ELR (cell line): Measurements from ENCODE around the gene KANSL1.
"Not testable (repeated sequence)": the region's sequence is repeated elsewhere in the genome, so short reads cannot be mapped to it uniquely, and the experiment has no call there.

Experiments used
- DNase-seq: peaks from one replicate; pipeline ENCODE4 v3.0.0-alpha.2; 2015; ENCODE audit warnings: low read depth

Gene KANSL1, protein sequence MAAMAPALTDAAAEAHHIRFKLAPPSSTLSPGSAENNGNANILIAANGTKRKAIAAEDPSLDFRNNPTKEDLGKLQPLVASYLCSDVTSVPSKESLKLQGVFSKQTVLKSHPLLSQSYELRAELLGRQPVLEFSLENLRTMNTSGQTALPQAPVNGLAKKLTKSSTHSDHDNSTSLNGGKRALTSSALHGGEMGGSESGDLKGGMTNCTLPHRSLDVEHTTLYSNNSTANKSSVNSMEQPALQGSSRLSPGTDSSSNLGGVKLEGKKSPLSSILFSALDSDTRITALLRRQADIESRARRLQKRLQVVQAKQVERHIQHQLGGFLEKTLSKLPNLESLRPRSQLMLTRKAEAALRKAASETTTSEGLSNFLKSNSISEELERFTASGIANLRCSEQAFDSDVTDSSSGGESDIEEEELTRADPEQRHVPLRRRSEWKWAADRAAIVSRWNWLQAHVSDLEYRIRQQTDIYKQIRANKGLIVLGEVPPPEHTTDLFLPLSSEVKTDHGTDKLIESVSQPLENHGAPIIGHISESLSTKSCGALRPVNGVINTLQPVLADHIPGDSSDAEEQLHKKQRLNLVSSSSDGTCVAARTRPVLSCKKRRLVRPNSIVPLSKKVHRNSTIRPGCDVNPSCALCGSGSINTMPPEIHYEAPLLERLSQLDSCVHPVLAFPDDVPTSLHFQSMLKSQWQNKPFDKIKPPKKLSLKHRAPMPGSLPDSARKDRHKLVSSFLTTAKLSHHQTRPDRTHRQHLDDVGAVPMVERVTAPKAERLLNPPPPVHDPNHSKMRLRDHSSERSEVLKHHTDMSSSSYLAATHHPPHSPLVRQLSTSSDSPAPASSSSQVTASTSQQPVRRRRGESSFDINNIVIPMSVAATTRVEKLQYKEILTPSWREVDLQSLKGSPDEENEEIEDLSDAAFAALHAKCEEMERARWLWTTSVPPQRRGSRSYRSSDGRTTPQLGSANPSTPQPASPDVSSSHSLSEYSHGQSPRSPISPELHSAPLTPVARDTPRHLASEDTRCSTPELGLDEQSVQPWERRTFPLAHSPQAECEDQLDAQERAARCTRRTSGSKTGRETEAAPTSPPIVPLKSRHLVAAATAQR (N-terminal part only)

DNA sequence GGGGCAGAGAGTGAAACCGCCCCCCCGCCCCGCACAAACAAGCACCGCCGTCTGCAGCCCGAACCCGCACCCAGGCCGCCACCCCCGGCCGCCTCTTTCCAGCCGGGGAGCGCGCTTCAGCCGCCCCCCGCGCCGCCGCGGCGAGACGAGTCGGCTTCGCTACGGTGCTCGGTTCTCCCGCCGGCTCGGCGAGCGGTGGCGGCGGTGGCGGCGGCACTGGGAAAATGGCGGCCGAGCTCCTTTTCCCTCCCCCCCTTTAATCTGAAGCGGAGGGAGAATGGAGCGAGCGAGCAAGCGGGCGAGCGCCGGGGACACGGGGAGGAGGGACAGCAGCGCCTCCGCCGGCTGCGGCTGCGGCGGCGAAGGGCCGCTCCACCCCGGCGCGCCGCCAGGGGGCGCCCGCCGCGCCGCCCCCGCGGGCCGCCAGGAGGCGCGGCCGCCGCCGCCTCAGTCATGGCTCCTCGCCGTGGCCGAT lies at the start of gene KANSL1:
TSS of gene KANSL1 (minus strand) at position 279 of the 475 bp plus-strand sequence. CDS start 21,286 bp downstream, outside the sequence.
- peak; percentile 99 for DNase-seq

- not testable (repeated sequence) for DNase-seq
These were observed 38.1 kb upstream of the KANSL1 start for GRCh38 chr17:46231359-46231758.

DNA sequence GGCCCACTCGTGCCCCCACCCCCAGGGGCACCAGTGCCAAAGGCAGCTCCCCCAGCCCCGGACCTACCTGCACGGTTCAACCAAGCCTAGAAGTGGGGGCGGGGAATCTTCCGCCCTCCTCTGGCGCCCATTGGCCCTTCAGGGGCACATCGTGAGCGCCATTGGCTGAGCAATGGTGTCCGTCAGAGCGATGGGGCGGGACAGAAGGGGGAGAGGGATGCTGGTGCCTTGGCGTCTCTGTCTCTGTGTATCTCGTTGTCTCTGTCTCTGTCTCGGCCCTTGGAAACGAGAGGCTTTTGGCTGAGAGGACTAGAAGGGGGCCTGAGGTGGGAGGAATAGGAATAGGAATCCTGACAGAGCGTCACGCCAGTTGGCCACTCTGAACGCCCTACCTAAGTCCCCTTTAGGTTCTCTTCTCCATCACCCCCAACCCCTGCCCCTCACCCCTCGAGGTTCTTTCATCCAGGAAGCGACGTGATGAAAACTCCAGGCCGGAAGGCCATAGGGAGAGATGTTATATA lies 32.1 kb upstream of the KANSL1 start:
- DNase-seq = peak; percentile 99

DNA sequence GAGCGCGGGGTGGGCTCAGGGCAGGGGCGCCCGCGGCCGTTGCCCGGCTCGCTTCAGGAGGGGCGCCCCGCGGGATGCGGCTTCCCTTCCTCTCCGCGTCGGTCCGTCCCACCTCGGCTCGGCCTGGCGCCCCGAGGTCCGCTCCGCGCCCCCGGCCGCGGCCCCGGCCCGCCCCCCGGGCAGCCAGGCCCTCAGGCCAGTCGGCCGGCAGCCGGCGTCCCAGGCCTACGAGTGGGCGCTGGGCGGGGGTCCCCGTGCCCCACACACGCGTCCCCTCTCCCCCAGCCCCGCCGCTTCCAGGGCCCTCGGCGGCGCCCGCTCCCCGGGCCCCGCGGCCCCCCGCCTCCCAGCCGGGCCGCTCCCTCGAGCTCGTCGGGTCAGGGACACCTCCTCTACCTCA lies 31.6 kb upstream of the KANSL1 start:
- DNase-seq = not testable (repeated sequence)

DNA sequence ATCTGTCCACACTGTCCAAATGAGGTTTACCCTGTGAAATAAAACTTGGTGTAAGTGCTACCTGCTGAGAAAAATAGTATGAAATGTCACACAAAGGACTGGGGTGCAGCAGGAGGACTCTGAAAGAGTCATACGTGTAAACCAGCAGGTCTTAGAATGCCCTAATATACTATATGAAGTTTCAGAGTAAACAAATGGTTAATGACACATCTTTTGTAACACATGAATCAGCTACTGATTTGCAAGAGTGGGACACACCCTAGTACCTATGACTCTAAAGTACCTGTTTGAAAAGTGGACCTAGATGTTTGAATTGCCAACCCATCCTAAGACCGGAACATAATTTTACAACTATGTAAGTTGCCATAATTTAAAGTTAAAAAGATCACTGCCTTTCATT lies 29.8 kb upstream of the KANSL1 start:
- DNase-seq = not testable (repeated sequence)

DNA sequence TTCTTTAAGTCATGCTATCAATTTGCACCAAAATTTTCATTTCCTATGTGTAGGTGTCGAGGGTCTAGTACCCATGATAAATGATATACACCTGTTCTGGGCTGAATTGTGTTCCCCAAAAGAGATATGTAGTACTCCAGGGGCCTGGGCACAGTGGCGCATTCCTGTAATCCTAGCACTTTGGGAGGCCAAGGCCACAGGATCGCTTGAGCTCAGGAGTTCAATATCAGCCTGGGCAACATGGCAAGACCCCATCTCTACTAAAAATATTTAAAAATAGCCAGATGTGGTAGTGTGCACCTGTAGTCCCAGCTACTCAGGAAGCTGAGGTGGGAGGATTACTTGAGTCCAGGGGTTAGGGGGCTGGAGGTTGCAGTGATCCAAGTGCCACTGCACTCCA lies 23.5 kb upstream of the KANSL1 start:
- no peak for DNase-seq

DNA sequence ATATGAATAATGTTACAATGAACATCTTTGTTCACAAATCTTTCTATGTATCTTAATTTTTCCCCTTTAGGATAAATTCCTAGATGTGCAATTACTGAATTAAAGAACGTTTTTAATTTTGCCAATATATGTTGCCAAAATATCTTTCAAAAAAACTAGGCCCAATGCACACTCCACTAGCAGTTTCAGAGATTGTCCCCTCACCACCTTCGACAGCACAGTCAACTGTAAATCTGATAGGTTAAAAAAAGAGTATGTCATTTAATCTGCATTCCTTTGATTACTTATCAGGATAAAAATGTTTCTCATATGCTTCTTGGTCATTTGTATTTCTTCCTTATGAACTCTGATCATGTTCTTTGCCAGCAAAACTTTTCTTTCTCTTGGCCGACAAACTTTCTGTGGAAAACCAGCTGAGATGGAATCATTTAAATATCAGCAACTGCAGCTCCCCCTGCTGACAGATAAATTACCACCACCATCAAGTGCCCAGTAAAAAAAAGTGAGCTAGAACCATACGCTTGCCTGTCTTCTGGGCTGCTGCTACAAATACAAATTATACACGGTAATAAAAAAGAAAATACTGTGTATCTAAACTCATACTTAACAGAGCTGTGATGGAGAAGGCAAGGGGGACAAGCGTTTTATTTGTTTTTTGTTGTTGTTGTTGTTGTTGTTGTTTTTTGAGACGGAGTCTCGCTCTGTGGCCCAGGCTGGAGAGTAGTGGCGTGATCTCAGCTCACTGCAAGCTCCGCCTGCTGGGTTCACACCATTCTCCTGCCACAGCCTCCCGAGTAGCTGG lies 19.6 kb upstream of the KANSL1 start:
- DNase-seq = peak; percentile 91

- no peak for DNase-seq
These were observed 15.8 kb upstream of the KANSL1 start for GRCh38 chr17:46208997-46209396.

DNA sequence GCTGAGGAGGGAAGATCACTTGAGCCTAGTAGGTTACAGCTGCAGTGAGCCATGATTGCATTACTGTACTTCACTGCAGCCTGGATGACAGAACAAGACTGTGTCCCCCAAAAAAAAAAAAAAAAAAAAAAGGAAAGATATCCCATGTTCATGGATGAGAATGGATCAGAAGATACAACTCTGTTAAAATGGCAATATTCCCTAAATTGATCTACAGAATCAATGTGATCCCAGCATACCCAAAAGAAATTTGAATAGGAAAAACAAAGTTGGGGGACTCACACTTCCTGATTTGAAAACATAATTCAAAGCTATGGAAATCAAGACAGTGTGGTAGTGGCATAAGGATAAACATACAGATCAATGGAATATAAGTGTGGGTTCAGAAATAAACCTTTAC lies 12.7 kb upstream of the KANSL1 start:
- no peak for DNase-seq

DNA sequence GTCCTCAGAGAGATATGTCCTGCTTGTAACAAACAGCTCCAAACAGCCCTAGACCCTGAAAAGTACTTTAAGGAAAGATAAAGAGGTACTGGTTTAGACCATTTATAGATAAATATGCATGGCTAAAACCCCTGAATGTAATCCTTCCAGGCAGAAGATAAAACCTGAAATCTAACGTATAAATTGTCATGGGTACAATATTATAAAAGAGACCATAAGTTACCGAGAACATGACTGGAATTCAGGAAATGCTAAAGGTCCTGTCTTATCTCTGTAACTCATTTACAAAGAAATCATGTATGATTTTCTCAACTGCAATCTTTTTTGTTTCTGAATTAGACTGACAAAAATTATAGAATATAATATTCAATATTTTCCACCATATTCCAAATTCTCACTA lies 9.2 kb upstream of the KANSL1 start:
- no peak for DNase-seq

DNA sequence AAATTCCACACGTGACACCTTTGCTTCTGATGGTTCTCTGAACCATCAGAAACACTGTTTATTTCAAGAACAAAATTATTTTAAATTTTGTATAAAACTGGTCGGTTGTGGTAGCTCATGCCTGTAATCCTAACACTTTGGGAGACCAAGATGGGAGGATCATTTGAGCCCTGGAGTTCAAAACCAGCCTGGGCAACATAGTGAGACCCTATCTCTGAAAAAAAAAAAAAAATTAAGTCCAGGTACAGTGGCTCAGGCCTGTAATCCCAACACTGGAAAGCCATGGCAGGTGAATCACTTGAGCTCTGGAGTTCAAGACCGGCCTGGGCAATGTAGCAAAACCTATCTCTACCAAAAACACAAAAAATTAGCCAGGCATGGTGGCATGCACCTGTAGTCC lies 8.3 kb upstream of the KANSL1 start:
- DNase-seq = no peak

GRCh38 chr17:46200197-46200596 lies 7.0 kb upstream of the KANSL1 start:
- DNase-seq = no peak

DNA sequence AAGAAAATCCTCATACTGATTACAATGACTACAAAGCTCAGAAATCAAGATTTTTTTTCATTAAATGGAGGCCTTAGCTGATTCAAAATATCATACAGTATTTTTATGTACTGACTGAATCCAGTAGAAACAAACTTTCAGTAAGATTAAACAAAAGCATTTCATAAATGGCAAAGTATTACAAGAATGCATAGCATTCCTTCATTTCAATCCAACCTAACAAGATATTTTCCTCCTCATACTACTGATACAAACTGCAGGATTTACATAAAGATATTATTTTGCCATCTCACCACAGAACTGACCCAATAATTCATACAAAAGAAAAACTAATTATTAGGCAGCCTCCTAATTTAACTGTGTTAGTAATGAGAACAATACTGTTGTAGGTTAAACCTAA lies 6.2 kb upstream of the KANSL1 start:
- DNase-seq = no peak

GRCh38 chr17:46198233-46198632 lies 5.0 kb upstream of the KANSL1 start:
- no peak for DNase-seq

GRCh38 chr17:46197530-46197929 lies 4.3 kb upstream of the KANSL1 start:
- DNase-seq = no peak

- DNase-seq = peak; percentile 30
These were observed 2.9 kb upstream of the KANSL1 start for GRCh38 chr17:46195939-46196716.

GRCh38 chr17:46195217-46195855 lies 2.1 kb upstream of the KANSL1 start:
- DNase-seq = no peak

- peak; percentile 84 for DNase-seq
These were observed 1.4 kb upstream of the KANSL1 start for GRCh38 chr17:46194393-46195216.
